C4-2B (cell line): Measurements from ENCODE around the gene ACTR3.

Source experiments
- H3K27ac ChIP-seq: fragments of 450-650 bp; 2 replicates; pipeline ENCODE4 v1.5.1; 2017
- ZFX ChIP-seq: fragments of 450-650 bp; IDR thresholded peaks from 2 replicates; pipeline ENCODE4 v1.6.1; 2017
- TF ChIP-seq, protein P1 (sequence below): fragments of 450-650 bp; conservative IDR thresholded peaks from 2 replicates; pipeline ENCODE4 v1.5.1; 2017; ENCODE audit warnings: mild to moderate bottlenecking

Gene ACTR3

DNA sequence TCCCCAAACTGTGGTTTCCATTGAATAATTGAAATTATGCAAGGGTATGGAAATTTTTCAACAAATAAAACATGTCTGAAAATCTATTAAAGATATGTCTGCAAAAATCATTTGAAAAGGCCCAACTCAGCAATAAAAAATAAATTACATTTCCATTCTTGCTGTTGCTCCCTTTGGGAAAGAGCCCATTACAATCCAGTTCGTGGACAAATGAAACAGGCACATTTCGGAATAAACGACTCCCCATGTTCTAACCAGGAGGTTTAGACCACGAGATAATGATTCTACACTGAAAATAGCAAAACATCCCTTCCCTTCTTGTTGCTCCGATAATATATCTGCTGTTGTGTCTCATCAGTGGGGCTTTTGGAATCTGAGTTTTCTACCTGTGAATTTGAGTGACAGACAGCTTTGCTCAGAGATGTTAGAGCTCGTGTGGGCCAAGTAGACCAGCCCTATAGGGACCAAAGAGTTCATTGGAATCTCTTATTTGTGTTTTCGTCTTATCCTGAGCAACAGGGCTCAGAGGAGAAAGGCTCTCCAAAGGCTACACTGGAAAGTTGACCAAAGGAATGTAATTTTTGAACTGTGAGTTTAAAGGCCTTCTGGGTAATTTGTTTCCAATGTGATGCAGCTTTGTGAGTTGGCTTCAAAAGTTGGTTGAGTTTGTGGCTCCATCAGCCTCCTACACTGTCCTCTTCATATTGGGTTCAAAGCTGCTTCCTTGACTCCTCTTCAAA, 119.5 kb downstream of the ACTR3 start:
- no peak overlapping the region for H3K27ac ChIP-seq
- TF ChIP-seq, protein P1, sequence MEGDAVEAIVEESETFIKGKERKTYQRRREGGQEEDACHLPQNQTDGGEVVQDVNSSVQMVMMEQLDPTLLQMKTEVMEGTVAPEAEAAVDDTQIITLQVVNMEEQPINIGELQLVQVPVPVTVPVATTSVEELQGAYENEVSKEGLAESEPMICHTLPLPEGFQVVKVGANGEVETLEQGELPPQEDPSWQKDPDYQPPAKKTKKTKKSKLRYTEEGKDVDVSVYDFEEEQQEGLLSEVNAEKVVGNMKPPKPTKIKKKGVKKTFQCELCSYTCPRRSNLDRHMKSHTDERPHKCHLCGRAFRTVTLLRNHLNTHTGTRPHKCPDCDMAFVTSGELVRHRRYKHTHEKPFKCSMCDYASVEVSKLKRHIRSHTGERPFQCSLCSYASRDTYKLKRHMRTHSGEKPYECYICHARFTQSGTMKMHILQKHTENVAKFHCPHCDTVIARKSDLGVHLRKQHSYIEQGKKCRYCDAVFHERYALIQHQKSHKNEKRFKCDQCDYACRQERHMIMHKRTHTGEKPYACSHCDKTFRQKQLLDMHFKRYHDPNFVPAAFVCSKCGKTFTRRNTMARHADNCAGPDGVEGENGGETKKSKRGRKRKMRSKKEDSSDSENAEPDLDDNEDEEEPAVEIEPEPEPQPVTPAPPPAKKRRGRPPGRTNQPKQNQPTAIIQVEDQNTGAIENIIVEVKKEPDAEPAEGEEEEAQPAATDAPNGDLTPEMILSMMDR: no peak
- TF ChIP-seq ZFX: no peak

DNA sequence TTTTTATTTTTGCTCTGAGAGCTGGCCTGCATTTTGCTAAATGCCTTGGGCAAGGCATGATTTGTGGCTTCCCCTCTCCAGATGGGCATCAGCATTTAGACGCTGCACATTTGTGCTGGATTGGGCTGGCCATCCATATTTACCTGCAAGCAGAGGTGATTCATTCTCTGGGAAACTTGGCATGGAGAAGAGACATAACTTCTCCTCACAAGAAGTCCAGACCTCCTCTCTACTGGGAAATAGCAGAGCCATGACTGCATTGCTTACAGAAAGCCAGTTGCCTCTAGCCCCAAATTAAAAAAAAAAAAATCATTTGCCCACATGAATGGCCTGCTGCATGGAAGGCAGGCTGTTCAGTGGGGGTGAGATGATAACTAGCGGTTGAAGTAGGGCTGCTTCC, 120.1 kb downstream of the ACTR3 start:
- no peak overlapping the region for H3K27ac ChIP-seq
- no peak for TF ChIP-seq ZFX
- TF ChIP-seq, protein P1: no peak

DNA sequence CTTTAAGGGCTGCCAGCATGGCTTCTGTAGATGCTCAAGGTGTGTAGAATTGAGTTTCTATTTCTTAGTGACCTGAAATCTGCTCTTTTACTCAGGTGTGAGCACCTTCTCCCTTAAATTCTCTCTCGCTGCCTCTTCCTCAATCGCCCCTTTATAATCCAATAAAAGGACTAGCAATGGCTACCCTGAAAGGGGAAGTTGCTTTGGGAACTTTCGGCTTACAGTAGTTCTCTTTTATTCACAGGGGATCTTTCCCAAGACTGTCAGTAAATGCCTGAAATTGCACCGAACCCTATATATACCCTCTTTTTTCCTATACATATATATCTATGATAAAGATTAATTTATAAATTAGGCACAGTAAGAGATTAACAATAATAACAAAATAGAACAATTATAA, 121.8 kb downstream of the ACTR3 start:
- TF ChIP-seq, protein P1: no peak
- no peak for TF ChIP-seq ZFX
- no peak overlapping the region for H3K27ac ChIP-seq
